Kidney epithelial cell (primary cell): ENCODE data around the gene FARP1. TPM values are rescaled to one million over a fixed set of nuclear protein-coding genes. Genes with fewer than 3 reads are reported as not detected.

Source experiments
- DNase-seq: peaks from one replicate; pipeline ENCODE4 v3.0.0-alpha.2; 2010; ENCODE audit warnings: low read depth
- H3K27me3 ChIP-seq: 2 replicates; pipeline ENCODE4 v1.6.0; 2011; ENCODE audit warnings: low read length; ENCODE audit not compliant: control insufficient read depth, insufficient read depth
- H3K36me3 ChIP-seq: 2 replicates; pipeline ENCODE4 v1.5.1; 2011; ENCODE audit warnings: low read length; ENCODE audit not compliant: control insufficient read depth, insufficient read depth
- H3K4me3 ChIP-seq: 2 replicates; pipeline ENCODE4 v1.5.1; 2011; ENCODE audit warnings: low read depth, mild to moderate bottlenecking, control low read depth, low read length
- total RNA-seq: library from RNA; depleted of rRNA; stranded (reverse); fragments of >200 nt; gene quantifications from 2 replicates; pipeline ENCODE4 v1.2.3, GENCODE V29; 2015
- TF ChIP-seq, protein P1 (sequence below): IDR thresholded peaks from 2 replicates; pipeline ENCODE4 v1.5.1; 2011; ENCODE audit warnings: mild to moderate bottlenecking, moderate library complexity, low read length, control low read depth, inconsistent platforms; ENCODE audit not compliant: insufficient read depth, poor library complexity, severe bottlenecking

The FARP1 gene
- total RNA-seq, 1 donor from 2014 or later = 135 TPM

DNA sequence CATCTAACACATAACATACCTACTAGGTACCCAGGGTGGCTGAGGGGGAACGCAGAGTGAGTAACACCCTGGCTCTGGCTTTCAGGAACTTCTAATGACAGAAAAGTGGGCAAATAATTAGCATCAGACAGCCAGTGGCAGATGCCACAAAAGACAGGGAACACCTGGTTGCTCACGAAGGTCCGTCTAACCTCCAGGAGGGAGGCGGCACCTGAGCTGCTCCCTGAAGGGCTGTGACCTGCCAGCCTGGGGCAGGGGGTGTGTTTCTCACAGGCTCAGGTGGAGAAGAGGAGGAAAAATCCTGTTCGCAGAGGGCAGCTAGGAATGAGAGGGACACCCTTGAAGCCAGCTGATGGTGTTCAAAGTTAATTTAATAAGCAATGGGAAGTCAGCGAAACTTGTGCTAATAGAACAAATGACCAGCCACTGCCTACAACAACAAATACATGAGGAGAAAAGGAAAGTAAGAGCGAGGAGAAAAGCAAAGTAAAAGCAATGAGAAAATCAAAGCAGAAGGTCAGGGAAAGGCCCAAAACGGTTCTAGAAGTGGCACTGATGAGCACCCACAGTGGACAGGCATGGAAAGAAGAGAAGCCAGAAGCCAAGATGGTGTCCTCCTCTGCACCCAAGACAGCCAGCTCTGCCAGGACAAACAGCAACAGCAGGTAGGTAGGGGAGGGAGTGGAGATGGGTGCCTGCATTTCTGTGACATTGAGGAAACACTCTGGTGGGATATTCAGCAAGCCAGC lies 346.7 kb downstream of the FARP1 start:
- TF ChIP-seq, protein P1, sequence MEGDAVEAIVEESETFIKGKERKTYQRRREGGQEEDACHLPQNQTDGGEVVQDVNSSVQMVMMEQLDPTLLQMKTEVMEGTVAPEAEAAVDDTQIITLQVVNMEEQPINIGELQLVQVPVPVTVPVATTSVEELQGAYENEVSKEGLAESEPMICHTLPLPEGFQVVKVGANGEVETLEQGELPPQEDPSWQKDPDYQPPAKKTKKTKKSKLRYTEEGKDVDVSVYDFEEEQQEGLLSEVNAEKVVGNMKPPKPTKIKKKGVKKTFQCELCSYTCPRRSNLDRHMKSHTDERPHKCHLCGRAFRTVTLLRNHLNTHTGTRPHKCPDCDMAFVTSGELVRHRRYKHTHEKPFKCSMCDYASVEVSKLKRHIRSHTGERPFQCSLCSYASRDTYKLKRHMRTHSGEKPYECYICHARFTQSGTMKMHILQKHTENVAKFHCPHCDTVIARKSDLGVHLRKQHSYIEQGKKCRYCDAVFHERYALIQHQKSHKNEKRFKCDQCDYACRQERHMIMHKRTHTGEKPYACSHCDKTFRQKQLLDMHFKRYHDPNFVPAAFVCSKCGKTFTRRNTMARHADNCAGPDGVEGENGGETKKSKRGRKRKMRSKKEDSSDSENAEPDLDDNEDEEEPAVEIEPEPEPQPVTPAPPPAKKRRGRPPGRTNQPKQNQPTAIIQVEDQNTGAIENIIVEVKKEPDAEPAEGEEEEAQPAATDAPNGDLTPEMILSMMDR = no peak
- H3K27me3 ChIP-seq = no peaks in the 10 kb centered on the region
- no peak for DNase-seq
- no peaks in the 10 kb centered on the region for H3K36me3 ChIP-seq
- no peak overlapping the region for H3K4me3 ChIP-seq

DNA sequence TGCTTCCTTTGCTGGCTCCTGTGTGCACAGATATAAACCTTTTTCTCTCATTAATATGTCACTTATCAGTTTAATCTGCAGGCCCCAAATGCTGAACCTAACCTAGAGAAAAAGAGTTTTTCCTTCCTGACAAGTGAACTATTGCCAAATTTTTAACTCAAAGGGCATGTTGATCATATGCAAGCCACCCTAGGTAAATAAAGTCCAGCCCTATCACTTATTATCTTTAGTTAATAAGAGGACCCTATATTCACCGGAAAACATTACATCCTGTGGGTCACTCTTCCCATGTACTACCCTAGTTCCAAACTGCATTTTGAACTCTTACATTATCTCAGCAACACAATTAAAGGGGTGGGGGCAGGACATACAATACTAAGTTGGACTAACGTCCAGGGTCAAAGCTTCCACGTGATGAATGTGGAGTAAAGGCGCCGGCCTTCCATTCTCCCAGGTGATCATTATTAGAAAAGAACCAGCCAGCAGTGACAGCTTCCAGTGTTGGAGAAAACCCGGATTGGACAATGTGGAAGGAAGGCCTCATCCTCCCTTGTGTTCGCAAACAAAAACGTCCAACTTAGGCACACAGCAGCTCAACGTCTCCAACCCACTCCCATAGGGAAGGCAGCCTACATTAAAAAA lies 347.4 kb downstream of the FARP1 start:
- TF ChIP-seq, protein P1 = no peak
- no peak for DNase-seq
- Histone ChIP-seq H3K27me3 (no peaks in the 10 kb centered on the region), H3K4me3 (no peak overlapping the region), H3K36me3 (no peaks in the 10 kb centered on the region)

DNA sequence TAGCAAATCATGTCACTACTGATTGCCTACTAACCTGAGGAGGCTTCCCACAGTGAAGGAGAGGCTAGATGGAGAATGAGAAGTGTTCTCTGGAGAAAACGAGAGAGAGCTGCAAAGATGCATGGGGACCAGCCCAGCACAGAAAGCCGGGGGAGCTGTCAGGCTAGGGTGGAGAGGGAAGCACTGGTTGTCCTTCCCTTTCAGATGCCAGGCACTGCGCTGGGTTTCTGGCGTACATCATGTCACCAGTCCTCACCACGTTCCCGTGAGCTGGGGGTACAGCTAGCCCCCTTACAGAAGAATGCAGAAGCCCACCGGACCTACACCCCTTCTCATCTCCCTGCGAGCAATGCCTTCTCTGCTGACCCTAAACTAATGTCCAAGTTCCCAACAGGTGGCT lies 348.0 kb downstream of the FARP1 start:
- H3K27me3 ChIP-seq = no peaks in the 10 kb centered on the region
- H3K36me3 ChIP-seq = no peaks in the 10 kb centered on the region
- TF ChIP-seq, protein P1 = no peak
- H3K4me3 ChIP-seq = no peak overlapping the region
- no peak for DNase-seq

DNA sequence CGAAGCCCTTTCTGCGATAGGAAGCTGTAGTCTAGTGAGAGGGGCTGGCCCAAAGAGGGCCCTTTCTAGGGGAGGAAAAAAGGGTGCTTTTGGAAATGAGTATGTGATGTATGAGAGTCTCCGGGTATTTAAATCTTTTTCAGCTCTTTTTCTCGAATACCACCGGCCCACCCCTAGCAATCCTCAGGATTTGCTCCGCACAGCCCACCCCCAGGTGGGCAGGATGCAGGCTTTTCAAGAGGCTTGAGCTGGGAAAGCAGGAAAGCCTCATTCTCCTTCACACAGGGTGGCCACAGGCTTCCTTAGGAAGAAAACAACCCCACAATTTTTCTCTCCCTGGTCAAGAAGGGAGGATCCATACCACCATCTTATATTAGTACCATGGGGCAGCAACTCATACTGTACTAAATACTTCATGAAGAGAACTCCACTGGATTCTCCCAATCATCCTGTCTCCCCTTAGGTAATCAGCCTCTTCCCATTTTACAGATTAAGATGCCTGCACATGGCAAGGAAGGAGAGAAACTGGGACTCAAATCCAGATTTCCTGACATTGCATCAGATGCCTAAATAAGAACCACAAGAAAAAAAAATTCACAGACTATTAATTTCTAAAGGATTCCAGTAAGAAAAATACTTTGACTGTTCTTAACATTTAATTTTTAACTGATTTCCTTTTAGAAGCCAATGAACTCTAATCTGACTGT lies 349.6 kb downstream of the FARP1 start:
- H3K4me3 ChIP-seq = no peak overlapping the region
- no peak for DNase-seq
- H3K36me3 ChIP-seq = no peaks in the 10 kb centered on the region
- TF ChIP-seq, protein P1 = no peak
- no peaks in the 10 kb centered on the region for H3K27me3 ChIP-seq

DNA sequence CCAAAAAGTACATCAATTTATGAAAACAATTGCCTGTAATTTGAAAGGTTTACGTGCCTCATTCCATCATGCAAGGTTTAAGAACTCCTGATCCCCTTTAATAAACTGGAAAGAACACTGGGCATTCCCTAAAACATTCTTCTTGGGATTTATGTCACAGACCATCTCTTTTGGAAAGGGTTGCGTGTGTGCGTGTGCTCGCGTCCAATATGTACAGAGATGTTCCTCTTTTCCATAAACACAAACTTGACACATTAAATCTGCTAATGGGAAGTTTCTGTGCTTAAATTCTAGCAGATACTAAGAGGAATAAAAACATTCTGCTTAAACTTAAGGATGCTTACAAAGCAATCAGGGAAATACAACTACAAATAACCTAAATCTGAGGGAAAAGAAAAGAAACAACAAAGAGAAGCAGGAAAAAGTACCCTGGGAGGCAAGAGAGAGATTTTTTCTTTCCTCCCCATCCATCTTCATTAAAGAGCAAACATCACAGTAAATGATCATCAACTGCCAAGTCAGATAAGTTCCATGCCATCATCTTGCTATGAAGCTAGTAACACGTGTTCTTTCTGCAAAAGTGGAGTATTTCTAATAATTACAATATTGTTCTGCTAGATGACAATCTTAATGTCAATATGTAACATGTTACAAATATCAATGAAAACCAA lies 350.3 kb downstream of the FARP1 start:
- TF ChIP-seq, protein P1 = no peak
- Histone ChIP-seq H3K27me3 (no peaks in the 10 kb centered on the region), H3K4me3 (no peak overlapping the region), H3K36me3 (no peaks in the 10 kb centered on the region)
- no peak for DNase-seq
